Breast epithelium (tissue), 4 donors: ENCODE results near the gene SLCO2B1. TPM values are rescaled to one million over a fixed set of nuclear protein-coding genes. Genes with fewer than 3 reads are reported as not detected.

Source experiments
- DNase-seq, 2 donors: peaks; one replicate each; pipeline ENCODE4 v3.0.0-alpha.2; 2019; ENCODE audit warnings: low spot score in 2 of 2
- H3K27ac ChIP-seq, 2 donors: fragments of 200-600 bp; sonication (generic) in 1 of 2; one replicate each; pipeline ENCODE4 v1.5.1; 2016 to 2019; ENCODE audit warnings: mild to moderate bottlenecking in 1 of 2
- H3K27me3 ChIP-seq, 2 donors: fragments of 200-600 bp; sonication (generic) in 1 of 2; one replicate each; pipeline versions ENCODE4 v1.5.1 to v1.6.0; 2017 to 2019; ENCODE audit warnings: control low read depth in 1 of 2, mild to moderate bottlenecking in 1 of 2
- H3K36me3 ChIP-seq: fragments of 200-600 bp; one replicate; pipeline ENCODE4 v1.5.1; 2019
- H3K4me1 ChIP-seq, 2 donors: fragments of 200-600 bp; sonication (generic); one replicate each; pipeline ENCODE4 v1.5.1; 2016 to 2019; ENCODE audit warnings: control low read depth in 1 of 2
- H3K4me3 ChIP-seq, 3 donors: fragments of 200-600 bp; sonication (generic); 1 replicate in 2 of 3; 2 replicates in 1 of 3; pipeline ENCODE4 v1.5.1; 2016 to 2019; ENCODE audit warnings: mild to moderate bottlenecking in 3 of 3, moderate library complexity in 2 of 3
- H3K9me3 ChIP-seq, 2 donors: fragments of 200-600 bp; sonication (generic) in 1 of 2; one replicate each; pipeline ENCODE4 v1.5.1; 2016 to 2019; ENCODE audit warnings: control low read depth in 1 of 2
- POLR2A ChIP-seq: fragments of 450-650 bp; IDR thresholded peaks from one replicate; pipeline ENCODE4 v1.6.1; 2016; ENCODE audit warnings: antibody characterized with exemption, mild to moderate bottlenecking, moderate library complexity
- POLR2AphosphoS5 ChIP-seq, 3 donors: sonication (generic); formaldehyde crosslinking; IDR thresholded peaks; one replicate each; pipeline ENCODE4 v1.6.1; 2017; ENCODE audit warnings: antibody characterized with exemption in 3 of 3
- intact Hi-C: fragments of 100-400 bp; cut with DNase I; formaldehyde crosslinking; loops from one replicate; pipeline ENCODE4 v1.15.1; 2023; ENCODE audit warnings: low total_unique reads
- total RNA-seq, 3 donors: library from RNA; depleted of rRNA; stranded (reverse); fragments of >200 nt; gene quantifications; one replicate each; pipeline ENCODE4 v1.1.0, GENCODE V29; 2016
- TF ChIP-seq, protein P1 (sequence below), 3 donors: fragments of 450-650 bp; IDR thresholded peaks; one replicate each; pipeline ENCODE4 v1.5.1; 2016 to 2017; ENCODE audit warnings: antibody characterized with exemption in 3 of 3, mild to moderate bottlenecking in 3 of 3, moderate library complexity in 3 of 3

Gene SLCO2B1
- total RNA-seq, 3 donors from 2014 or later = 23.9 to 86.9 (median 32.3) TPM

- DNase-seq = no peak
- H3K4me3 ChIP-seq = no peak overlapping the region
- H3K36me3 ChIP-seq = no peaks in the 10 kb centered on the region
- no peaks in the 10 kb centered on the region for H3K27me3 ChIP-seq
- H3K27ac ChIP-seq = no peak overlapping the region
- intact Hi-C loops = no loop called here
- TF ChIP-seq POLR2A (no peak), POLR2AphosphoS5 (IDR thresholded peaks at IDR 0.05) (no peak)
- TF ChIP-seq, protein P1, sequence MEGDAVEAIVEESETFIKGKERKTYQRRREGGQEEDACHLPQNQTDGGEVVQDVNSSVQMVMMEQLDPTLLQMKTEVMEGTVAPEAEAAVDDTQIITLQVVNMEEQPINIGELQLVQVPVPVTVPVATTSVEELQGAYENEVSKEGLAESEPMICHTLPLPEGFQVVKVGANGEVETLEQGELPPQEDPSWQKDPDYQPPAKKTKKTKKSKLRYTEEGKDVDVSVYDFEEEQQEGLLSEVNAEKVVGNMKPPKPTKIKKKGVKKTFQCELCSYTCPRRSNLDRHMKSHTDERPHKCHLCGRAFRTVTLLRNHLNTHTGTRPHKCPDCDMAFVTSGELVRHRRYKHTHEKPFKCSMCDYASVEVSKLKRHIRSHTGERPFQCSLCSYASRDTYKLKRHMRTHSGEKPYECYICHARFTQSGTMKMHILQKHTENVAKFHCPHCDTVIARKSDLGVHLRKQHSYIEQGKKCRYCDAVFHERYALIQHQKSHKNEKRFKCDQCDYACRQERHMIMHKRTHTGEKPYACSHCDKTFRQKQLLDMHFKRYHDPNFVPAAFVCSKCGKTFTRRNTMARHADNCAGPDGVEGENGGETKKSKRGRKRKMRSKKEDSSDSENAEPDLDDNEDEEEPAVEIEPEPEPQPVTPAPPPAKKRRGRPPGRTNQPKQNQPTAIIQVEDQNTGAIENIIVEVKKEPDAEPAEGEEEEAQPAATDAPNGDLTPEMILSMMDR (IDR thresholded peaks at IDR 0.05) = no peak
- peaks cover 0 to 4% of the 10 kb centered on the region in 2 donors for H3K4me1 ChIP-seq
- no peaks in the 10 kb centered on the region for H3K9me3 ChIP-seq
Measured at GRCh38 chr11:75236062-75236461, 85.2 kb downstream of the SLCO2B1 start.

GRCh38 chr11:75237050-75237449 is 86.1 kb downstream of the SLCO2B1 start:
- Histone ChIP-seq H3K36me3 (no peaks in the 10 kb centered on the region), H3K4me1 (peaks cover 0 to 4% of the 10 kb centered on the region in 2 donors), H3K27me3 (no peaks in the 10 kb centered on the region), H3K4me3 (no peak overlapping the region), H3K9me3 (no peaks in the 10 kb centered on the region), H3K27ac (no peak overlapping the region)
- TF ChIP-seq POLR2AphosphoS5 (IDR thresholded peaks at IDR 0.05) = no peak
- no peak for TF ChIP-seq POLR2A
- TF ChIP-seq, protein P1 (IDR thresholded peaks at IDR 0.05) = no peak
- DNase-seq = no peak
- intact Hi-C loops = no loop called here

GRCh38 chr11:75238595-75239440 is 87.9 kb downstream of the SLCO2B1 start:
- Histone ChIP-seq H3K27ac (no peak overlapping the region), H3K9me3 (no peaks in the 10 kb centered on the region), H3K4me3 (no peak overlapping the region), H3K27me3 (peaks cover 0 to 12% of the 10 kb centered on the region in 2 donors), H3K36me3 (no peaks in the 10 kb centered on the region), H3K4me1 (peaks cover 0 to 4% of the 10 kb centered on the region in 2 donors)
- TF ChIP-seq, protein P1 (IDR thresholded peaks at IDR 0.05) = no peak
- no peak for TF ChIP-seq POLR2A
- no peak for TF ChIP-seq POLR2AphosphoS5 (IDR thresholded peaks at IDR 0.05)
- intact Hi-C loops = no loop called here
- no peak for DNase-seq

DNA sequence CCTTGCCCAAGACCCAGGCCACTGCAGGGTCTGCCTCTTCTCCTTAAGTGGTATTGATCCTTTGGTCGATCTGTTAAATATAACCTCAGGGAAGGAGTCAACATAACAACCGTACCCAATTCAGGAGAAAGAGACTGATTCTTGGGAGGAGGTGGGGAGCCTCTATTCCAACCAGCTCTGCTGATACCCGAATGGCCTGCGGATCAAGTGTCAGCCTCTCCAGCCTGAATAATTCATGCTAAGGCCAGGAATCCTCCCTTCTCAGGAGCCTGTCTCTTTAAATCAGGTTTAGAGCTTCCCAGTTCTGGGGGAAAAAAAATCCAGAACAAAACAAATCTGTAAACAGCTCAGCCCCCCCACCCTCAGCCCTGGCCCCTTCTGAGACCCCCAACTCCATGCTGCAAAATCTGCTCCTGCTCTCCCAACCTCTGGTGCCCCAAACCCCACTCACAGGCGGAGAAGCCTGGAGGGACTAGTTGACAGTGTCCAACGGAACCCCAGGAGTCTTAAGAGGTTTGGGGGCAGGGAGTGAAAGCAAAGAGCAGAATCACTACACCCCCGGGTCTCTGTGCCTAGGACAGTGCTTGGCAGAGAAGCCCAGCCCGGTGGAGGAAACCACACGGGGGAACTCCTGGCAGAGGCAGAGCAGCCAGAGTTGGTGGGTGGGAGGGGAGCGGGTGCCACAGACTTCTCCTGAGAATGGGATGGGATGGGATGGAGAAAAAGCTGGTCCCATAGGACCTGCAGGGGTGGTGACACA is 88.8 kb downstream of the SLCO2B1 start:
- no peaks in the 10 kb centered on the region for H3K9me3 ChIP-seq
- H3K27me3 ChIP-seq = peaks cover 0 to 12% of the 10 kb centered on the region in 2 donors
- no peak overlapping the region for H3K4me3 ChIP-seq
- no peak for TF ChIP-seq POLR2AphosphoS5 (IDR thresholded peaks at IDR 0.05)
- TF ChIP-seq POLR2A = no peak
- TF ChIP-seq, protein P1 (IDR thresholded peaks at IDR 0.05) = no peak
- intact Hi-C loops = loop anchor here (10.0 kb wide), 1 partner anchor 95 kb away; no protein-coding TSS in a partner anchor
- H3K27ac ChIP-seq = no peak overlapping the region
- no peaks in the 10 kb centered on the region for H3K36me3 ChIP-seq
- peaks cover 0 to 4% of the 10 kb centered on the region in 2 donors for H3K4me1 ChIP-seq
- DNase-seq = no peak
